MG63 (cell line): Measurements from ENCODE around the gene TUBB6. TPM values are rescaled to one million over a fixed set of nuclear protein-coding genes. Genes with fewer than 3 reads are reported as not detected.

Source experiments
- DNase-seq: peaks from one replicate; pipeline ENCODE4 v3.0.0-alpha.2; 2020
- H3K27me3 ChIP-seq: fragments of 250-450 bp; sonication (Bioruptor Pico); 2 replicates; pipeline ENCODE4 v1.5.1; 2020; ENCODE audit warnings: mild to moderate bottlenecking, moderate library complexity
- H3K36me3 ChIP-seq: fragments of 250-450 bp; sonication (Bioruptor Pico); 2 replicates; pipeline ENCODE4 v1.5.1; 2020; ENCODE audit warnings: mild to moderate bottlenecking, moderate library complexity
- H3K4me3 ChIP-seq: fragments of 250-450 bp; sonication (Bioruptor Pico); 2 replicates; pipeline ENCODE4 v1.5.1; 2020; ENCODE audit warnings: mild to moderate bottlenecking, moderate library complexity
- H3K9me3 ChIP-seq: fragments of 250-450 bp; sonication (Bioruptor Pico); 2 replicates; pipeline ENCODE4 v1.5.1; 2020; ENCODE audit warnings: mild to moderate bottlenecking, moderate library complexity
- total RNA-seq: library from RNA; depleted of rRNA; stranded (reverse); fragments of >200 nt; shearing (Covaris generic); gene quantifications from 2 replicates; pipeline ENCODE4 v1.2.3, GENCODE V29; 2014; ENCODE audit warnings: low replicate concordance

TUBB6 gene
- total RNA-seq, 1 experiment from 2014 or later = 503 TPM

- H3K4me3 ChIP-seq = no peak overlapping the region
- no peak for DNase-seq
- peaks cover 82% of the 10 kb centered on the region for H3K36me3 ChIP-seq
- no peaks in the 10 kb centered on the region for H3K27me3 ChIP-seq
- H3K9me3 ChIP-seq = no peaks in the 10 kb centered on the region
These were observed 17.1 kb downstream of the TUBB6 start for GRCh38 chr18:12324991-12325725.

GRCh38 chr18:12325726-12326245, 17.7 kb downstream of the TUBB6 start:
- Histone ChIP-seq H3K36me3 (peaks cover 76% of the 10 kb centered on the region), H3K27me3 (no peaks in the 10 kb centered on the region), H3K9me3 (no peaks in the 10 kb centered on the region), H3K4me3 (no peak overlapping the region)
- no peak for DNase-seq

GRCh38 chr18:12326711-12327460, 18.8 kb downstream of the TUBB6 start:
- Histone ChIP-seq H3K27me3 (no peaks in the 10 kb centered on the region), H3K36me3 (peaks cover 65% of the 10 kb centered on the region)

GRCh38 chr18:12327510-12328178, 19.6 kb downstream of the TUBB6 start:
- Histone ChIP-seq H3K4me3 (no peak overlapping the region), H3K36me3 (peaks cover 60% of the 10 kb centered on the region), H3K27me3 (no peaks in the 10 kb centered on the region), H3K9me3 (no peaks in the 10 kb centered on the region)
- DNase-seq = peak; percentile 73

More at GRCh38 chr18:12326711-12327460, 18.8 kb downstream of the TUBB6 start:
- no peak for DNase-seq
- Histone ChIP-seq H3K4me3 (no peak overlapping the region), H3K9me3 (no peaks in the 10 kb centered on the region)

- no peak overlapping the region for H3K4me3 ChIP-seq
- H3K36me3 ChIP-seq = peaks cover 54% of the 10 kb centered on the region
- H3K27me3 ChIP-seq = no peaks in the 10 kb centered on the region
- no peak for DNase-seq
- no peaks in the 10 kb centered on the region for H3K9me3 ChIP-seq
These were observed 20.3 kb downstream of the TUBB6 start for GRCh38 chr18:12328179-12328823.

GRCh38 chr18:12329125-12329698, 21.2 kb downstream of the TUBB6 start:
- DNase-seq = no peak
- no peak overlapping the region for H3K4me3 ChIP-seq
- H3K36me3 ChIP-seq = peaks cover 58% of the 10 kb centered on the region
- H3K27me3 ChIP-seq = no peaks in the 10 kb centered on the region
- no peaks in the 10 kb centered on the region for H3K9me3 ChIP-seq

- H3K27me3 ChIP-seq = no peaks in the 10 kb centered on the region
- H3K4me3 ChIP-seq = no peak overlapping the region
- H3K36me3 ChIP-seq = peaks cover 53% of the 10 kb centered on the region
- no peak for DNase-seq
- H3K9me3 ChIP-seq = no peaks in the 10 kb centered on the region
These were observed 22.7 kb downstream of the TUBB6 start for GRCh38 chr18:12330766-12331165.

- DNase-seq = no peak
- H3K36me3 ChIP-seq = peaks cover 47% of the 10 kb centered on the region
- H3K9me3 ChIP-seq = no peaks in the 10 kb centered on the region
- no peaks in the 10 kb centered on the region for H3K27me3 ChIP-seq
- H3K4me3 ChIP-seq = no peak overlapping the region
These were observed 25.7 kb downstream of the TUBB6 start for GRCh38 chr18:12333506-12334290.

- DNase-seq = no peak
- Histone ChIP-seq H3K4me3 (no peak overlapping the region), H3K27me3 (no peaks in the 10 kb centered on the region), H3K36me3 (peaks cover 45% of the 10 kb centered on the region), H3K9me3 (no peaks in the 10 kb centered on the region)
These were observed 26.3 kb downstream of the TUBB6 start for GRCh38 chr18:12334366-12334808.

- Histone ChIP-seq H3K27me3 (no peaks in the 10 kb centered on the region), H3K36me3 (peaks cover 42% of the 10 kb centered on the region), H3K4me3 (no peak overlapping the region), H3K9me3 (no peaks in the 10 kb centered on the region)
- no peak for DNase-seq
These were observed 26.8 kb downstream of the TUBB6 start for GRCh38 chr18:12334863-12335262.

- Histone ChIP-seq H3K4me3 (no peak overlapping the region), H3K27me3 (no peaks in the 10 kb centered on the region), H3K9me3 (no peaks in the 10 kb centered on the region), H3K36me3 (peaks cover 49% of the 10 kb centered on the region)
- DNase-seq = no peak
These were observed 27.5 kb downstream of the TUBB6 start for GRCh38 chr18:12335503-12335902.

- Histone ChIP-seq H3K9me3 (no peaks in the 10 kb centered on the region), H3K36me3 (peaks cover 50% of the 10 kb centered on the region), H3K4me3 (no peak overlapping the region), H3K27me3 (no peaks in the 10 kb centered on the region)
- DNase-seq = no peak
These were observed 28.2 kb downstream of the TUBB6 start for GRCh38 chr18:12336171-12336613.

GRCh38 chr18:12336887-12337286, 28.8 kb downstream of the TUBB6 start:
- H3K36me3 ChIP-seq = peaks cover 53% of the 10 kb centered on the region

GRCh38 chr18:12338382-12338781, 30.3 kb downstream of the TUBB6 start:
- Histone ChIP-seq H3K9me3 (no peaks in the 10 kb centered on the region), H3K4me3 (no peak overlapping the region), H3K27me3 (no peaks in the 10 kb centered on the region), H3K36me3 (peaks cover 60% of the 10 kb centered on the region)
- no peak for DNase-seq

More at GRCh38 chr18:12336887-12337286, 28.8 kb downstream of the TUBB6 start:
- DNase-seq = no peak
- Histone ChIP-seq H3K4me3 (no peak overlapping the region), H3K9me3 (no peaks in the 10 kb centered on the region), H3K27me3 (no peaks in the 10 kb centered on the region)

- Histone ChIP-seq H3K9me3 (no peaks in the 10 kb centered on the region), H3K4me3 (no peak overlapping the region), H3K36me3 (peaks cover 50% of the 10 kb centered on the region), H3K27me3 (no peaks in the 10 kb centered on the region)
- no peak for DNase-seq
These were observed 33.1 kb downstream of the TUBB6 start for GRCh38 chr18:12340945-12341660.
